ENCODE data around the gene DOCK7.
"Not testable (repeated sequence)": the region's sequence is repeated elsewhere in the genome, so short reads cannot be mapped to it uniquely, and the experiment has no call there.

Gene DOCK7

DNA sequence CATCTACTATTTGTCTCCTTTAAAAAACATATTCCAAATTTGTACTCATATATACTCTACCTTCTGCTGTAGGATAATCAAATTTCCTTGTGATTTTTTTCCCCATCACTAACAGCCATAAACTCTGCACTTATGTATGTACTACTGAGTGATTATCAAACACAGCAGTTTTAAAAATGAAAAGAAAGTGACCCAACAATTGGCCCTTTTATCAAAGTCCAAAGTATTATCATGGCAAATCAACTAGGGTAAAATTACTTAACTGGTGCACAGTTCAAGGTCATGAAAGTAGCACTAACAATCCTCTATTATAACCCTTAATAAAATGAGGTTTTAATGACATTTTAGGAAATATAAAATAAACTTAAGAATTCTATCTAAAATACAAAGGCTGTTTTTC lies 79.3 kb downstream of the DOCK7 start:
- DNase-seq, result no peak

DNA sequence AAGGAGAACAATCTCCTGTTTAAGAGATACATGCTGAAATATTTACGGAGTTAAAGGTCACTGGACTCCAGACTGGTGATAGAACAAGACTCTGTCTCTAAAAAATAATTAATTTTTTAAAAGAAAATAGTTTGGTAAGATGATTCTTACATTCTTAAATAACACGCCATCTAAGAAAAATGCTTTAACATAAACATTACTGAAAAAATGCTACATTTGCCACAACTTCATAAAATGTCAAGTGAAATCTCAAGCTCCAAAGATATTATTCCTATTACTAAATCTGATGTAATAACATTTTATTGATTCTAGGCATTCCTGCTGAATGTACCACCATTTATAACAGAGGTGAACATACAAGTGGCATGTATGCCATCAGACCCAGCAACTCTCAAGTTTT lies 86.7 kb downstream of the DOCK7 start:
- no peak for DNase-seq

DNA sequence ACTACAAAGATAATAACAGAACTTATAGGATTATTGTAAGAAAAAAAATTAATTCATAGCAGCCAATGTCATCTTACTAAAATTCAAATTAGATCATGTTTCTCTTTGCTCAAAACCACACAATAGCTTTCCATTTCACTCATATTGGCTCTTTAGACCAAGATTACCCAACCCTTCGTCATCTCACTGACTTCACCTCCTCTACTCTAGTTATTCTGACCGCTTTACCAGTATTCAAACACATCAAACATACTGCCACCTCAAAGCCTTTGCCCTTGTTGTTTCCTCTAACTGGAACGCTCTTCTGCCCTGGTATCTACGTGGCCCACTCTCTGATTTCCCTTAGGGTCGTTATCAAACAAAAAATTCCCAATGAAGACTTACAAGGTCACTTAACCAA lies 89.1 kb downstream of the DOCK7 start:
- DNase-seq, result no peak

DNA sequence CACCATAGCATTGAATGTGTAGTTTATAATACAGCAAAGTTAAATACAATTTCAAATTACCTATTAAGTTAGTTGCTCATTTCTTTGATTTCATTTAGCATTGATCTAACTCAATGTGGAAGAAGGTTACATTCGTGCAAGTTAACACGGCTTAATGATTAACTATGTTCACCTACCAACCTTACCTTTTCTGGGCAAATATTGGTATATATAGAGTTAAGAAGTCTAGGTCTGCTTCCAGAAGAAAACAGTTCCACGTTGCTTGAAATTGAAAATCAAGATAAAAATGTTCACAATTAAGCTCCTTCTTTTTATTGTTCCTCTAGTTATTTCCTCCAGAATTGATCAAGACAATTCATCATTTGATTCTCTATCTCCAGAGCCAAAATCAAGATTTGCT lies 90.9 kb downstream of the DOCK7 start, which contains the start of gene ANGPTL3:
Gene ANGPTL3 (plus strand): TSS at position 240 of the 400 bp plus-strand sequence. CDS start 47 bp downstream, at position 287.
- no peak for DNase-seq

DNA sequence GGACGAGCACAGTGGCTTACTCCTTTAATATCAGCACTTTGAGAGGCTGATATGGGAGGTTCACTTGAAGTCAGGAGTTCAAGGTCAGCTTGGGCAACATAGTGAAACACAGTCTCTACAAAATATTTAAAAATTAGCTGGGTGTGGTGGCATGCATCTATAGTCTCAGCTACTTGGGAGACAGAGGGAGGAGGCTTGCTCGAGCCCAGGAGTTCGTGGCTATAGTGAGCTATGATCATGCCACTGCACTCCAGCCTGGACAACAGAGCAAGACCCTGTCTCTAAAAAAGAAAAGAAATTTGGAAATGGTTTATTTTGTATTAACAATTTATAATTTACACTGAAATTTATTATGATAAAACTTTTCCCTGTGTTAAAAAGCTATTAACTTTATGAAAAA lies 92.5 kb downstream of the DOCK7 start:
- no peak for DNase-seq

DNA sequence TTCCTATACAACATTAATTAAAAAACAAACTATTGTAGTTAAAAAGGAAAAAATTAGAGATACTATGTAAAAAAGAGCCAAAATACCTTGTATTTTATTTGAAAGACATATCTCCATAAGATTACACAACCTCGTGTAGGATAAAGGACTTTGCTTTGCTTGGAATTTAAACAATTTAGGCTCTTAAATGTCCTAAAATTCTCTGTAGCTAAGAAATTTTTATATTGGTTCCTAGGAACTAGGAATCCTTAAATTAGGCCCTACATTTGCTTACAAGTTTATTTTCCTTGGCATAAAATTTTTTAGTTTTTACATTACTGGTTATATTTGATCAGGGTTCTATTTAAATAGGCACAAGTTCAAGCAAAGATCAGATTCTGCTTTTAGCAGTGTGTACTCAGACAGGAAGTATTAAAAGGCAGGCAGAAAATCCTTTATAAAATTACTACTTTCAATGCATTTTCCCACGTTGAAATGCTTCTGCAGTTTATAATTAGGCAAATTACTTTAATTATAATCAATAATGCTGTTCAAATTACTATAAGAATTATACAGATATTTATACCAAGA lies 94.3 kb downstream of the DOCK7 start:
- no peak for DNase-seq

DNA sequence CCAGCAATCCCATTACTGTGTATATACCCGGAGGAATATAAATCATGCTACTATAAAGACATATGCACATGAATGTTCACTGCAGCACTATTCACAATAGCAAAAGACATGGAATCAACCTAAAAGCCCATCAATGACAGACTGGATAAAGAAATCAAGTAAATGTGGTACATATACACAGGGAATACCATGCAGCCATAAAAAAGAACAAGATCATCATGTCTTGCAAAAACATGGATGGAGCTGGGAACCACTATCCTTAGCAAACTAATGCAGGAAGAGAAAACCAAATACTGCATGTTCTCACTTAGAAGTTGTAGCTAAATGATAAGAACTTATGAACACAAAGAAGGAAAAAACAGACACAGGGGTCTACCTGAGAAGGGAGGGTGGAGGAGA lies 97.2 kb downstream of the DOCK7 start:
- no peak for DNase-seq

DNA sequence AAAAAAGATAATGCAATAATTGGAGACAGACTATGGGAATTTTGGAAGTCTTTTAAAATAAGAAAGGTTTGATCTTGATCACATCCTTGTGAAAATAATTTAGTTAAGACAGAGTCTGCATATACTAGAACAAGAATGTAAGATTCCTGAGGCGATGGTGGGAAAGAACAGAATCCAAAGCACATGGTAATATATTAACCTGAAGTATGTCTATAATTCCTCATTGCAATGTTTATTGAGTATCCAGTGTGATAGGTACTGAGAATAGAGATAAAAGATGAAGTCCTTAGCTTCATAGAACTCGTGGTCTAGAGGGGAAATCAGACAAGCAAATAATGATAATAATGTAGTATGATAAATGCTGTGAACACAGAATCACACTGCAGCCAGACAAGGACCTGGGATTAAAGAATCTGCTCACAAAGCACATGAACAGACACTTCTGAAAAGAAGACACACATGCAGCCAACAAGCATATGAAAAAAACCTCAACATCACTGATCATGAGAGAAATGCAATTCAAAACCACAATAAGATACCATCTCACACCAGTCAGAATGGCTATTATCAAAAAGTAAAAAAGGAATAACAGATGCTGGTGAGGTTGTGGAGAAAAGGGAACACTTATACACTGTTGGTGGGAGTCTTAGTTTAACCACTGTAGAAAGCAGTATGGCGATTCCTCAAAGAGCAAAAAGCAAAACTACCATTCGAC lies 97.8 kb downstream of the DOCK7 start:
- DNase-seq, result no peak

DNA sequence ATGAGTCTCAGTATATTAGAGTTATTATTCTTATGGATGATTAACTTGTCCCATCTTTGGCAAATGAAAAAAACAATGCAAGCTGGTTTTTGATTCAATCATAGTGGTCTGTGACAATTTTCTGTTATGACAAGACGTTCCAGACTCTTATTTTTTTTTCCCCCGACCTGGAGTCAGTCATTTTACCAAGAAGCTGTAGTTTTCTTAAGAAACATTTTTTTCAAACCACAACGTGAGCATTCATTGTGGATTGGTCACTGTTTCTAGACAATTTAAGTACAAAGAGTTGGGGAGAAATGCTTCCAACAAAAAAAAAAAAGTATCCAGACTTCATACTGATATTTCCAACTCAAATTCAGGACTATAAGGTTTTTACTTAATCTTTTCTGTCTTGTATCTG lies 98.9 kb downstream of the DOCK7 start:
- no peak for DNase-seq

DNA sequence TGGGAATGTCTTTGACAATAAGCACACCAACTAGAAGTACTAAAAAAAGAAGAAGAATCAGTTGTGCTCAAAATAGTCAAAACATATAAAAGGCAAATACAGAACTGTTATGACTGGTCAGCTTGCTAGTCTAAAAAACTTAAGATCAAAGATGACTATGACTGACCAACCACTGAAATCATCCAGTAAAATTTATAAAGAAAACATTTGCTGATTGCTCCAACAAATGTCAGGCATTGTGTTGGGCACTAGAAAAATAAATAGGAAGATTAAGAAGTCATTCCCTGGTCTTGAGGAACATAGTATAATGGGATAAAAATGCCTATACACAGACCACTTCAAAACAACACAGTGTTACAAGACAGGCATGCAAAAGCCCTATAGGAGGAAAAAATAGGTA lies 100.2 kb downstream of the DOCK7 start:
- no peak for DNase-seq

DNA sequence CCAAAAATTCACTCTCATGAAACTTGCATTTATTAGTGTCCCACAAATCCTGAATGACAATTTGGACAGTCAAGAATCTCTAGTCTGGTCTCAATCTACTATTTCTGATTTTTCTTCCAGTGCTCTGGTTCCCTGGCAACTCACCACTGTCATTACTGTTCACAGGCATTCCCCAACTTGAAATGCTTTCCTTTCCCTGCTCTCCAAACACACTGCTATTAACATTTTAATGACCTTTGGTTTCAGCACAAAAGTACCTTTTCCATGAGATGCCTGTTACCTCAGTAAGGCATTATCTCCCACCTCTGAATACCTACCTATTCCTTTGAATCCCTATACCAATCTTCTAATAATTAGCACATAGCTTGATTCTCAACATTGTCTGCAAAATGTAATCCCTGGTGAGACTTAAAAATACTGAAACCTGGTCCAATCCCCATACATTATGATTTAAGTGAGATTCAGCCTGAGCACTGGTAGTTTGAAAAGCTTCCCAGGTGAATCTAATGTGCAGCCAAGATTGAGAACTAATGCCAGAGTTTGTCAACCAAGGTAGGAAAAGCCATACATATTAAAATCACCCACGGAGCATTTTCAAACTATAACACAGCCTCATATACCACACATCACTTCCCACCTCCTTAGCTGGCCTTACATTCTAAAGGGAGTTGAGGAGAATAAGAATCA lies 102.6 kb downstream of the DOCK7 start:
- DNase-seq, result no peak

DNA sequence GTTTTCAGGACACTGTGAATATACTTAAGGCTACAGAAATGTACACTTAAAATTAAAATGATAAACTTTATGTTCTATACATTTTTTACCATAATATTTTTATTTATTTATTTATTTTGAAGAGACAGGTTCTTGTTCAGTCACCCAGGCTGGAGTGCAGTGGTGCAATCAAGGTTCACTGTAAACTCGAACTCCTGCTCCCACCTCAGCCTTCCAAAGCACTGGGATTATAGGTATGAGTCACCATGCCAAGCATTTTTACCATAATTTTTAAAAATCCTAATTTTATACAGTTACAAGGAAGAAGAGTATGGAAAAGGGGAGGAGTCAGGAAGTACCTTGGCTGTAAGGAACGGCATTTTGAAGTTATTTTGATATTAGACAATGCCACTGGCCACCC lies 114.5 kb downstream of the DOCK7 start:
- no peak for DNase-seq

DNA sequence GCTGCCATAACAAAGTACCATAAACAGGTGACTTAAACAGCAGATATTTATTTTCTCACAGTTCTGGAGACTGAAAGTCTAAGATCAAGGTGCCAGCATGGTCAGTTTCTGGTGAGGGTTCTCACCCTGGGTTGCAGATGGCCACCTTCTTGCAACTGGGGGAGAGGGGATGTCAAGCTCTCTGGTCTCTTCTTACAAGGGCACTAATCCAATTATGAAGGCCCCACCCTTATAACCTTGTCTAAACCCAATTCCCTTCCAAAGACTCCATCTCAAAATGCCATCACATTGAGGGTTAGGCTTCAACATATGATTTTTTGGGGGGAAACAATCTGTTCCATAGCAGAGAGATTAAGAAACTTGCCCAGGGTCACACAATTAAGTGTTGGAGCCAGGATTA lies 115.7 kb downstream of the DOCK7 start:
- no peak for DNase-seq

DNA sequence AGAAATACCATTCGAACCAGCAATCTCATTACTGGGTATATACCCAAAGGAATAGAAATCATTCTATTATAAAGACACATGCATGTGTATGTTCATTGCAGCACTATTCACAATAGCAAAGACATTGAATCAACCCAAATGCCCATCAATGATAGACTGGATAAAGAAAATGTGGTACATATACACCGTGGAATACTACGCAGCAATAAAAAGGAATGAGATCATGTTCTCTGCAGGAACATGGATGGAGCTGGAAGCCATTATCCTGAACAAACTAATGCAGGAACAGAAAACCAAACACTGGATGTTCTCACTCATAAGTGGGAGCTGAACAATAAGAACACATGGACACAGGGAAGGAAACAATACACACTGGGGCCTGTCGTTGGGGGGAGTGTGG lies 116.7 kb downstream of the DOCK7 start:
- DNase-seq, result not testable (repeated sequence)

DNA sequence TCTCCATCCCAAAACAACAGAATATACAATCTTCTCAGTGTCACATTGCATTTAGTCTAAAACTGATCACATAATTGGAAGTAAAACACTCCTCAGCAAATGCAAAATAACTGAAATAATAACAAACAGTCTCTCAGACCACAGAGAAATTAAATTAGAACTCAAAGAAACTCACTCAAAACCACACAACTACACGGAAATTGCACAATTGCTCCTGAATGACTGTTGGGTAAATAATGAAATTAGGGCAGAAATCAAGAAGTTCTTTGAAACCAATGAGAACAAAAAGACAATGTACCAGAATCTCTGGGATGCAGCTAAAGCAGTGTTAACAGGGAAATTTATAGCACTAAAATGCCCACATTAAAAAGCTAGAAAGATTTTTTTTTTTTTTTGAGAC lies 120.3 kb downstream of the DOCK7 start:
- DNase-seq, result not testable (repeated sequence)

DNA sequence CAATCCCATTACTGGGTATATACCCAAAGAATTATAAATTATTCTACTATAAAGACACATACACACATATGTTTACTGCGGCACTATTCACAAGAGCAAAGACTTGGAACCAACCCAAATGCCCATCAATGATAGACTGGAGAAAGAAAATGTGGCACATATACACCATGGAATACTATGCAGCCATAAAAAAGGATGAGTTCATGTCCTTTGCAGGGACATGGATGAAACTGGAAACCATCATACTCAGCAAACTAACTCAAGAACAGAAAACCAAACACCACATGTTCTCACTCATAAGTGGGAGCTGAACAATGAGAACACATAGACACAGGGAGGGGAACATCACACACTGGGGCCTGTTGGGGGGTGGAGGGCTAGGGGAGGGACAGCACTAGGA lies 121.0 kb downstream of the DOCK7 start:
- DNase-seq, result not testable (repeated sequence)

DNA sequence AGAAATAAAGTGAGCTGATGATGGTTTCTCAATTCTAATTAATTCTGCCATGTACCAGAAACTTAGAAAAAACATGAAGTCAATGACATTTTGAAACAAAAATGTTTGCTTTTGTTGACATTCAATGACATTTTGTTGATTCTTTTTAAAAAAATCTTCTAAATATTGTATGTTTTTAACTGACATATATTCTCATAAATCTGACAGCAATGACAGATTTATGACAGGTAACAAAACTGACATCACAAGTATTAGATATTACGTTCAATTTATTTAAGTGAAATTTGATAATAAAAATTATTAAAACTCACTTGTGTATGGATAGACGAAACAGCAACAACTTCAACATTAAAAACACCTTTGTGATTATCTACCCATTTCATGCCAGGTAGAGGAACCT lies 126.9 kb downstream of the DOCK7 start:
- no peak for DNase-seq

DNA sequence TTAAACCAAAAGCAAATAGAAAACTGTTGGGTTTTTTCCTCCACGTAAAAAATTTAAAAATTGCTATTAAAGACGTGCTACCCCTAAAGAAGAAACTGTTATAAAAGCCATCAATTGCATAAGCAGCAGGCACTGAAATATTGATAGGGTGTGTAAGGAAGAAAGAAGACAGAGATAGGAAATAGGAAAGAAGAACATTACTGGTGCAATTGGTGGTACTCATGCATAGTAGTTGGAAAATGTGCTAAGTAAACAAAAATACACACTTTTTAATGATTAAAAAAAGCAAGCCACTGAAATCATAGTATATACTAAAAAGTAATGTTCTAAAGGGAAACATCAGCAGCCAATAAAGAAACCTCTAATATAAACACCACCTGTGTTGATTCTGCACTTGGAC lies 143.6 kb downstream of the DOCK7 start:
- no peak for DNase-seq

DNA sequence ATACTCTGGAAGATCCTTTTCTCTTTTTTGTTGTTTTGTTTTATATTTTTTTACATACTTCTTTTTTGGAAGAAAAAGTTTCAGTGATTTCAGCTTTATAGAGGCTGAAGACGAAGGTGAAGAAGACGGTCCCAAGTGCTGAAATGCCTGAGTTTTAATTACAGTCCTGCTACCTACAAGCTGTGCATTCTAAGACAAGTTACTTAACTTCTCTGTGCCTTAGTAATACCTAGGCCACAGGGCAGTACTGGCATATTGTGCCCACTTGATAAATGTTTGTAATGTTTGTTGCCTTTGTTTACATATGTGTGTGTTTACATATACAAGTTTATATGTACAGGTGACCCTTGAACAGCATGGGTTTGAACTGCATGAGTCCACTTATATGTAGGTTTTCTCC lies 147.1 kb downstream of the DOCK7 start:
- no peak for DNase-seq

DNA sequence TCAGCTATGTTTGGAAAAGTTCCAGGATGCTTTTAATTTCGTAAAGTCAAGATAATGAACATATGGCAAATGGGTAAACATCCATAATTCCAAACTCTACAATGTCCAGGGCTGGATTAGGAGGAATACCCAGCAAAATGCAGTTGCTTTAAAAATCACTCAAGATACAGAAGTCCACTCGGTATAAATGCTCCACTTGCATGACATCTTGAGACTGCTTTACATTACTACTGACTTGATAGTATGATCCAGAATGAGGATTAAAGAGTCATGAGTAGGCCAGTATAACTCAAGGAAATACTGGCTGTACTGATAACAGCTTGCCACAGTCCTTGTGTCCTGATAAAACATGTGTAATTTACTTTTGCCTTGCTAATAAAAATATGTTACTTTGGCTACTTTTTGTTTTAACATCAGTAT lies 149.1 kb downstream of the DOCK7 start:
- no peak for DNase-seq

DNA sequence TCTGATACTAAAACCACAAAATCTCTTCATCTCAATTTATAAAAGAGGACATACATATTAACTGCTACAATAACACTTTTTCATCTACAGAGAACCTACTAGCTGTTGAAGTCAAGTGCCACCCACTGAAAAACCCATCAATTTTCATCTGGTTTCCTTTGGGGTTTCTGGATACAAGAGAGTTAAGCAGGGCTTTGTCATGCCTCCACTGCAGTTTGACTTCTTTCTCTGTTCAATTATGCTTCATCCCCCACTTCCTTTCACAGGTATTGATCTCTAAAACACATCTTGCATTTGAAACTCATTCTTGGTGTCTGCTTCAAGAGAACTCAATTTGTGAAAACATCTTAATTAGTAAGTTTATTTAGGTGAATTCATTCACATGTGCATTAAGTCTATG lies 151.3 kb downstream of the DOCK7 start:
- DNase-seq, result no peak

DNA sequence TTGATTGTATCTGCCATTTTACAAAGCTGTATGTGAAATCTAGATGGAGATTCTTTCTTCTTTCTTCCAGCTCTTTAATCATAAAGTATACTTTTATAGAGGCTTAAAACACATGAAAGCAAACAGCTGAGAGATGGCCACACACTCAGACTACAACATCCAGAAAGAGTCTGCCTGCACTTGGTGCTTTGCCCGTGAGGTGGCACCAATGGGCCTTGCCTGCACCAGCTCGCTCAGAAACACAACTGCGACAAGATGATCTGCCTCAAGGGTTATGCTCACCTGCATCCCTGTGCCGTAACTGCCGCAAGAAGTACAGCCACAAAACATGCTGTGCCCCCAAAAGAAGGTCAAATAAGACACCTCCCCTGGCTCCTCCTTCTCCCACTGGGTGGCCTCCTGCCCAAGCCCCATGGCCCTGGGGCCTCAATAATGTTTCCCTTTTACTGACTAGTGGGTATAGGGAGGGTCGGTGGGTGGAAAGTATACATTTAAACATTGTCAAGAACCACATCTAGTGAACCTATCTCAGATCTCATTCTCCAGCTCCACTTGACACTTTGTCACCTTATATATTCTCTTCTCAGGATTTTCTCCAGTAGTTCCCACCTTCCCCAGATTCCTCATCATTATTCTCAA lies 157.6 kb downstream of the DOCK7 start:
- DNase-seq, result no peak

DNA sequence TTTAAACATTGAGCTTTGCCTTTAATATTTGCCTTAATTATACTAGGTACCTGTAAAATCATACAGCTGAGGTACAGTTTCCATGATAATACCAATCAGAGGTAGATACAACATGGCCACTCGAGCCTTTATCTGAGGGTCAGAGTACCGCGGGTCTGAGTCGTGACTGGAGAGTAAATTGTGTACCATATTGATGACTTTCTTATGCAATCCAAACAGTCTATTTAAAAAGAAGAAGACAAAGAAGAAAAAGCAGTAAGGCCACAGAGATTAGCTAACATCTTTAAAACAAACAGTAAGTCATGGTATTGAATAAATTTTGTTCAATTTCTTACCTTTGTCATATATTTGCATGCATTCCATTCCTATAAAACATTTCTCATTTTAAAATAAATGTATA lies 159.0 kb downstream of the DOCK7 start:
- DNase-seq, result no peak

DNA sequence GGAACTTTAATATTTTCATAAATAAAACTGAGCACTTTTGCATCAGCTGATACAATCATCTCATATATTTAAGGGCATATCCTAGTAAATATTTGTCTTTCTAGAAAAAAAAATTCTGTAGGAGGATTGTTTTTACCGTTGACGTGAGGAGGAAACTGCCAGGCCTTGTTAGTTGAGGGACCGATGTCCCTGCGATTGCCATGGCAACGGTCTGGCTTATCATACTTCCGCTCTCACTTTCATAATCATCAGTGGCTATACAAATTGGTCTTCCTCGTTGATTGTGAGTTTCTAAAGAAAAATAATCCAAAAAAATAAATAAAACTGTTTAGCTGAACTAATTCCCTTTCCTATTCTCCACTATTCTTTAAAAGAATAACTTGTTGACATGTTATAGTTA lies 160.2 kb downstream of the DOCK7 start:
- DNase-seq, result no peak

Measured in NCI-H446 (cell line).